NCI-H2227 (cell line): ENCODE data around the gene TSR1.
A peak's percentile ranks its signal among the peaks of the same experiment; 100 is the strongest.

Experiments used
- DNase-seq: peaks from one replicate; lab custom pipeline; 2025; ENCODE audit not compliant: unreplicated experiment; lab: John Stamatoyannopoulos, UW

The TSR1 gene

DNA sequence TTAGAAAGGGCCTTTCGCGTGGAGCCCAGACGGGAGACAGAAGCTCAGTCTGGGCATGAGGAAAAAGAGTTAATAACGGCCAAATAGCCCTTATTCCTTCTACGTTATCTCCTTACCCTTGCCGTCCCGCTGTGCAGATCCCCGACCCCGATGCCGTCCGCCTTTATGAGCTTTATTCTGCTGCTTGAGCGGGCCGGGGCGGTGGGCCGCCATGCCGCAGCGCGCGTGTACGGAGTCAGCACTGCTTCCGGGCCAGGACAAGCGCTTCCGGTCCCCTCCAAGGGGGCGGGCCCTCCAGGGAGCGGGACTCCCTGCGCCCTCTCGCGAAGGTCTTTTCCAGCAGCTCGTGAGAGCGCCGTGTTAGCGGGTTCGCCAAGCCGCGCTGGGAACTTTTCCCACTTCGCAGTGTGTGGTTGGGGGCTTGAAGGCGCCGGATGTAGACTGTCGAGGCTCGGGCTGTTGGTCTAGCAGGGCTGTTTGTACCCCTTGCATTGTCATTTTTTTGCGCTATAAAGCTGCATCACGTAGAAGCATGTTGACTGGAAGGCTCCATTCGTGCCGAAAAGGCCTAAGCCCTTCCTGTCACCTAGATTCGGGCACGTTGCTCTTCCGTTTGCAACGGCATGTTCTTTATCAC, at the start of gene TSR1:
TSR1 (minus strand) TSS at position 243 of the 637 bp plus-strand sequence; CDS start at position 213, 30 bp downstream.
- peak; percentile 90 for DNase-seq

DNA sequence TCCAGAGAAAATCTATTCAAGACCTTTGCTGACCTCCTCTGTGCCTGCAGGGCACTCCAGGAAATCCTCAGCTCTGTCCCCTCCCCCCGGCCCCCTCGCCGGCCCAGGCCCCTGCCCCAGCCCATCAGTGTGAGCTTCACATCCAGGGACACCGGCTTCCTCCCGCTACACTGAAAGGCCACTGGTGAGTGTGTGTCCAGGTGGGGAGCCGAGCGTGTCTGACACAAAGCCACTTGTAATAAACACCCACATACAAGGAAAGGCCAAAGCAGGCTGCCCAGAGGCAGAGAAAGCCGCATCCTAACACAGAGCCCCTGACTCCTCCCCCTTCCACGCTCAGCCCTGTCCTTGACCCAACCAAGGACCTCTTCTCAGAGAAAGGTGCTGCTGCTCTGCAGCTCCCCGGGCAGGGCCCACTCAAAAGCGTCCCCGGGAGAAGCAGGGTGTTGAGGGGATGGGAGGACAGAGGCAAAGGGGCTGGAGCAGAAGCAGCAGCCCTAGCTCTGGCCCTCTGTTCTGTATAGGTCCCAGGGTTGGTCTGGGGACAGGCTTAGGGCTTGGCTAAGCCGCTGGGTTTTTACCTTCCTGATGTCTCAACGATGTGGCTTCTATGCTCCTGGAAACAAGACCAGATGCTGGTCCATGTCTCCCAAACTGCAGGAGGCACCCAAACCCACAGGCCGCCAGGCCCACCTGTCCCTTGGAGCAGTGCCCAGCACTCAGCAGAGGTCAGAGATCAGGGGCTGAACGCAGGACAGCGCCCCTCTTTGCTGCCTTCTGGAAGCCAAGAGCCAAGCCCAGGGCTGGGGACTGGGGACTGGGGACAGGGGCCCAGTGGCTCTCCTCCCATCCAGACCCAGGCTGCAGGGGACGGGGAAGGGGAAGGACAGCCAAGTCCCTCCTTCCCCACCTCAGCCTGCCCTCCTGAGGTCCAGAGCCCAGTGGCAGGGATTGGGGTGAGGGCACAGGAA, 49.3 kb upstream of the TSR1 start:
- no peak for DNase-seq

DNA sequence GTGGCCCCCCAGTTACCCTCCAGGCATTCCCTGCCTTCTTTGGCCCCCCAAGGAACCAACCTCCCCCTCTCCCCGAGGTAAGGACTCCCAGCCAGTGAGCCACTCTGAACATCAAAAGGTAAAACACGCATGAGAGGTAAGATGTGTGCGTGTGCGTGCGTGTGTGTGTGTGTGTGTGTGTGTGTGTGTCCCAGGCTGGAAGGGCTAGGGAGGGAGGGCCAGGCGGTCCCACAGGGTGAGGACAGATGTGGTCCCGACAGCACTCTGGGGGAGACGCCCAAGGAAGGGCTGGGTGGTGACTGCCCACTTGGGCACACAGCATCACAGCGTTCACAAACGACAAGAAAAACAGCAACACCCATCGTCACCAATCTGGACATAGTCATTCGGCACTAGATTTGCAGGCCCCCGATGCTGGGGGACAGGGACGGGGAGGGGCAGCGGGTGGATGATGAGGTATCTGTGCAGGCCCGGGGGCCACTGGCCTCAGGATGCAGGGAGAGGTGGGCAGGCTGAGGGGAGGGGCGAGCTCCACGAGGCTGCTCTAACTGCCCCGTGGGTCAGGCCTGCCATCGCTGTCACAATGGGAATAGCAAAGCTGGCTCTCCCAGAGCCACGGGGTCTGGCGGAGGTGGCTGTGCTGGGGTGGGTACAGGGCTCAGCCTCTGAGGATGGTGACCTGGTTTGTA, 48.3 kb upstream of the TSR1 start:
- DNase-seq: no peak

DNA sequence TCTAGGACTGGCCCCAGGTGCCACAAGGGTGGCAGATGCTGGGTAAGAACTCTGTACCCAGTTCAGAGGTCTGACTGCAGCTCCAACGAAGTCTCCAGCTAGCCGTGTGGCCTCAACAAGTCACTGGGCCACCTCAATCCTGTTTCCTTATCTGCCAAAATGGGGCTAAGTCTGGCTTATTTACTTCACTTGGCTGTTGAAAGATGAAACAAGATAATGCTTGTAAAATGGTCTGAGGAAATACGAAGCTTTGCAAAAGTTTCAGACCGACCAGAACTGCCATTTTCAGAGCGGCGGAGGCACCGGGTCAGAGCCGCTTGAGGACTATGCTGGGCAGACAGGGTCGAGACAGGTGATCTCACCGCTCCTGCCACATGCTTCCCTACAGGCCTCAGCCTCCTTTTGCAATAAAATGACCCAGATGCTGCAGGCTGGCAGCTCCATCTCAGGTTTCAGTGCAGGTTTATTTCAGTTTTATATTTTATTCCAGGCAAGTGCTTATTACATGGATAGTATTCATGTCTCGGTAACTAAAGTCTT, 47.4 kb upstream of the TSR1 start:
- no peak for DNase-seq

DNA sequence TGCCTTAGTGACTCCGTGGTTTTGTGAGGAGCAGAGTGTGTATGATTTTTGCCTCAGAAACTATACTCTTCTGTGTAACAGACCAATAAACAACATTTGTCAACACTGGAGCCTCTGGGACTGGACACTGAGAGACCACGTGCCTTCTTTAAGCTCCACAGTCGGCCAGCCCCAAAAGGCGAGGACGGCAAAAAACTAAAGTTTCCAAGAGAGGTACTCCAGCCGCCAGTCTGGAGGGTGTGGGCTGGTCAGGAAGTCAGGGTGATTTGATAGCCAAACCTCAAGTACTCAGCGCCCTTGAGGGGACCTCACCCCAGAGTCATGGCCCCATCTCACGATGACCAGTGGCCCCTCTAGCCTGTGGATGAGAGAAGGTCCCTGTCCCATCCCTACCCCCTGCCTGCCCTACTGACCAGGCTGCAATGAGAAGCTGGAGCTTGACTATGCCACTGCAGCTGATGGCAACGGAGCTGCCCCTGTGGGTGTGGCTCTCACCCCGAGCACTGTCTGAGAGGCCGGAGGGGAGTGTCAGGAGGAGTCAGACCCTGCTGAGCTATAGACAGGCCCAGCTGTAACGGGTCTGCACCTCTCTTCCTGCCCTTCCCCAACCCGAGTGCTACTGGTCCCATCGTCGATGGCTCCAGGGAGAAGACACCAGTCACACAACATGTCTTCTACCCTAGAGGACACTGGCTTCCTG, 44.8 kb upstream of the TSR1 start:
- no peak for DNase-seq

DNA sequence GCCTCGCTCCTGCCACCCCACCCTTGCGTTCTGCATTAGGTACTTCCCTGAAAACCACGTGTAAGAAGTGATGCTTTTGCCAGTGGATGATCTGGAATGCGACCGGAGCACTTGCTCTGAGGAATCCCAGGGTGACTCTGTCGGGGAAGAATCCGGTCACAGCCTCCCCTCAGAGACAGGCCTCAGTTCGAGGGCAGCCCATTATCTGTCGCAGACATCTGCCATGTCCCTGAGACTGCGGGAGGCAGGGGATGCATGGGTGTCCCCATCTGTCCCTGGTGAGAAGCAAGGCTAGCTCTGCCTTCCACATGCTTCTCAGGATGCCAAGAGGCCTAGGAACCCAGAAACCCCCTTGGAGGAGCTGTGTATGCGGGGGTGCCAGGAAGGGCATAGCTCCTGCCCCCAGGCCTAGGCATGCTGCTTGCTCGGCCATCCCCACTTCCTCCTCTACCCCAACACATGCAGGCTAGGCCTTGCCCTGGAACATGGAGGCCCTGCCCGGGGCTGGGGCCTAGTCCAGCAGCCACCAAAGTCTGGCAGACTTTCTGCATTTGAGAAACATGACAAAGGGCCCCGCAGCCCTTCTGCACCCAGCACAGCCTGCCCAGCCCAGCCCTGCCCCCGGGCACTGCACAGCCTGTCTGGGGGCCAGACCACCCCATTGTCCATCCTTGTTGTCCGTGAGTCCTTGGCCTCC, 44.1 kb upstream of the TSR1 start:
- DNase-seq: no peak

DNA sequence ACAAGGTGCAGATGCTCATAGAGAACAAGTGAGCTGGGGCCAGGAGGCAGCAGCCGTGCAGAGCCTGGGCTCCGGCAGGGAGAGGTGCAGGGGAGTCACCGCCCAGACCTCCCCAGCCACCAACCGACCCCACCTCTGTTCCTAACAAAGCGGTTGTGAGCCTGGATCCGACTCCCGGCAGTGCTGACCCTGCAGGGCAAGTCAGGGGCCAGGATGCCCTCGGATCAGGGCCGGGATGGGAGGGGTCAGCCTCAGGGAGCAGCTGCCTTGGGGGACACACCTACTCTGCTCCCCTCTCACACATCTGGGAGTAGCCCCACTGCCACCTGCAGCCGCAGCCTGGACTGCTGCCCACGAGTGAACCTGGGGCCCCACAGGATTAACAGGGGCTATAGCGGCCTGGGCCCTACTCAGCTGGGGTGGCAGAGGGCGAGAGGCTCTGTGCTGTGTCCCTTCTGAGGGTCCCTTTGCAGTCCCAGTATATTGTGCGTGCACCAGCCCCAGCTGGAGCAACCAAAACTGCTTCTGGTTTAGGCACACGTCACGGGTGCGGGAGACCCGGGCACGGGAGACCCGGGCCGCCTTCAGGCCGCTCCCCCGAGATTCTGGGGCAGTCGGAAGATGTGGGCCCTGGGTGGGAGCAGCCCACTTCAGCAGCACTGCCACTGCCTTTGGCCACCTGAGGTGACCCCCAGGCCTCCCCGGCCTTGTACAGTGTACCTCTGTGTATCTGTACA, 43.4 kb upstream of the TSR1 start:
- DNase-seq: no peak

DNA sequence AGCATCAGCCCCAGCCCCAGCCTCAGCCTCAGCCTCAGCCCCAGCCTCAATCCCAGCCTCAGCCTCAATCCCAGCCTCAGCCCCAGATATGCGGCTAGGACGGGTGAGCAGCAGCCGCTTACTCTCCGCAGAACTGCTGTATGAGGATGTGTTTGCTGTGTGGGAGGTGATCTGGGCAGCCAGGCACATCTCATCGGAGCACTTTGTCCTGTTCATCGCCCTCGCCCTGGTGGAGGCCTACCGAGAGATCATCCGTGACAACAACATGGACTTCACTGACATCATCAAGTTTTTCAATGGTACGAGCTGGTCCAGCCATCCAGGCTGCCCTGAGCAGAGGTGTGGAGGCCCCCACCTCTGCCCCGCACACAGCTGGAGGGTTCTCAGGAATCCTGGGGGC, 42.6 kb upstream of the TSR1 start:
- DNase-seq: no peak

DNA sequence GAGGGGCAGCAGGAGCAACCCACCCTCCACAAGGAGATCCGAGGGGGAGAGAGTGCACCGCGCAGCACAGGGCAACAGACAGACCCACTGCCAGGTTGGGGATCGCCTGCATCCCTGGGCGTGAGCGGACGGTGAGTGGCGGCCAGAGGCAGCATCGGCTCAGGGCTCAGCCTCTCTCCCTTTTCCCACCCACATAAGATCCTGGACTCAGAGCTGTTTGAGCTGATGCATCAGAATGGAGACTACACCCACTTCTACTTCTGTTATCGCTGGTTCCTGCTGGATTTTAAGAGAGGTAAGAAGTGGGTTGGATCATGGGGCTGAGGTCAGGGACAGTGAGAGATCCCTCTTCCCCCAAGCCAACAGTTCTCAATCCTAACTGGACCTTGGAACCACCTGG, 41.4 kb upstream of the TSR1 start:
- no peak for DNase-seq

DNA sequence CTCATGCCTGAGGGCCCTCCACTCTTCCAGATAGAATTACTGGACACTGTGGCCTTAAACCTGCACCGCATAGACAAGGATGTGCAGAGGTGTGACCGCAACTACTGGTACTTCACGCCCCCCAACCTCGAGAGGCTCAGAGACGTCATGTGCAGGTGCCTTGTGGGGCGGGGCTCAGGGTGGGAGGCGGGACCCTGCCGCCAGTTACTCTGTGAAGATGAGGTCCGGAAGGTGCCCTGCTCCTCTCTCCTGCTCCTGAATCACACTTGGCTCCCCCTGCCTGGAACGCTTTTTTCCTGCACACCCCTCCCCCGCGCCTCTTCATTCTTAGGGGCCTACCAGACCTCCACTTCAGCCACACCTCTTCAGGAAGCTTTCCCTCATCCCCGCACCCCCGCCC, 39.9 kb upstream of the TSR1 start:
- no peak for DNase-seq

DNA sequence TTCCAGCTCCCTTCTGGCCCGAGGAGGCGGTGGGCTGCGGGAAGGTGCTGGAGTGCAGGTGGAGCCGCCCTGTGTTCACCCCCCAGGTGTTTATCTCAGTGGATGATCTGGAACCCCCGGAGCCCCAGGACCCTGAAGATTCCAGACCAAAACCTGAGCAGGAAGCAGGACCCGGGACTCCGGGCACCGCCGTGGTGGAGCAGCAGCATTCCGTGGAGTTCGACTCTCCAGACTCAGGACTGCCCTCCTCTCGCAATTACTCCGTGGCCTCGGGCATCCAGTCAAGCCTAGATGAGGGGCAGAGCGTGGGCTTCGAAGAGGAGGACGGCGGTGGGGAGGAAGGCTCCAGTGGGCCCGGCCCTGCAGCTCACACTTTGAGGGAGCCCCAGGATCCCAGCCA, 39.1 kb upstream of the TSR1 start:
- no peak for DNase-seq

DNA sequence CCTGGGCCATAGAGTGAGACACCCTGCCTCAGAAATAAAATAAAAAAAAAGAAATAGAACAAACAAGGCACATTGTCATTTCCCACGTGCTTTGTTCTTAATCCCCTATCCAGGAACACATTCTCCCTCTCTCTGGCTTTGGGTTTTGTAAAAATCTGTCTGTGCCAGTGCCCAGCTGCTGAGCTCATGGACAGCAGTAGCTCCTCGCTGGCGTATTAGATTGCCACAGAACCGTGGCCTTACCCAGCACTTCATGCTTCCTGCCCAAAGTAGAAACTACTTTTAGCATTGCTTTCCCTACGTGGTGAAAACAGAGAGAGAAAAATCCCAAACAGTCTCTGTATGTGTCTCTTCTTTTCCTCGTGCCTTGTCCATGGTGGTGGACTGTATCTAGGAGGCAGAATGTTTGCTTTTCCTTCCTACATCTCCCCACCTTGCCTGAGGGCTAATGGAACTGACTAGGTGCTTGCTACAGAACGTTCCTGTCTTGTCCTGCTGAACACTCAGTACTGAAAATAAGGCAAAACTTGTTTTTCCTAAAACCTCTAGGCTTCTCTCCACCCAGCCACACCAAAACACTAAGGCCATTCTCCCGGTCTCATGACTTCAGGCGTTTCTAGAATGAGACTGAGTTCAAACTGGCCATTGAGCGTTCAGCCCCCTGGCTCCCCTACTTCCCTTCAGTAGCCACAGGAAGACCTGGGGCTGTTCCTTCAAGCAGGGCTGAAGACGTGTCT, 38.5 kb upstream of the TSR1 start:
- DNase-seq: no peak

DNA sequence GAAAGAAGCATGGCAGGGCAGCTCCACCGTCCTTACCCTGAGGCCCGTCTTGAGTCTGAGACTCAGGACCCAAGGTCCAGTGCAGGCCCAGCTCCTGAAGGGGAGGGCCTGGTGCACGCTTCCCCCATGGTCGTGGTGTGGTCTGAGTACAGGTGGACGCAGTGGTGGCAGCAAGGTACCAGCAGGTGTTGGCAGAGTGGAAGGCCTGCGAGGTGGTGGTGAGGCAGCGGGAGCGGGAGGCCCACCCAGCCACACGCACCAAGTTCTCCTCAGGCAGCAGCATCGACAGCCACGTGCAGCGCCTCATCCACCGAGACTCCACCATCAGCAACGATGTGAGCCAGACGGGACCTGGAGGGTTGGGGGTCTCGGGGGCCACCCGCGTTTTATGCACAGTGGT, 36.9 kb upstream of the TSR1 start:
- no peak for DNase-seq

DNA sequence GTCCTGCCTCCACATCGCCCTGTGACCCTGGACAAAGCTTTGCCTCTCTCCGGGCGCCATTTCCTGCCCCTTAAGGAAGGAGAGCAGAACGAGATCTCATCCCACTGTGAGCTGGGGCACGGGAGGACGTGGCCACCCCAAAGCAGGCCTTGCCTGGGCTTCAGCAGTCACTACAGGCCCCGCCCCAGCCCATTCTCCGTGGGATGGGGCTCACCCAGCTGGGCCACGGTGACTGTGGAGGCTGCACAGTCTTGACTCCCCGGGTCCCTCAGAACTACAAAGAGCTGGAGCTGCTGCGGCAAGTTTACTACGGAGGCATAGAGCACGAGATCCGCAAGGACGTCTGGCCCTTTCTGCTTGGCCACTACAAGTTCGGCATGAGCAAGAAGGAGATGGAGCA, 36.4 kb upstream of the TSR1 start:
- DNase-seq: no peak

DNA sequence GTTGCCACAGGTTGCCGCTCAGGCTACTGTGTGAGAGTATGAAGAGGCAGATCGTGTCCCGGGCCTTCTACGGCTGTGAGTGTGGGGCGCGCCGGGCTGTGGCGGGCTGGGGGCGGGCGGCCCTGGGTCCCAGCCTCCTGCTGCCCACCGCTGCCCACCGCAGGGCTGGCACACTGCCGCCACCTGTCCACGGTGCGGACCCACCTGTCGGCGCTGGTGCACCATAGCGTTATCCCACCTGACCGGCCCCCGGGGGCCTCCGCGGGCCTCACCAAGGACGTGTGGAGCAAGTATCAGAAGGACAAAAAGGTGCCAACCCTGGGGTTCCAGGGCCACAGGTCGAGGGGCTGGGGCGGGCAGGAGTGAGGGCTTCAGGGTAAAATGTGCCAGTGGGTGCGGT, 35.9 kb upstream of the TSR1 start:
- no peak for DNase-seq

DNA sequence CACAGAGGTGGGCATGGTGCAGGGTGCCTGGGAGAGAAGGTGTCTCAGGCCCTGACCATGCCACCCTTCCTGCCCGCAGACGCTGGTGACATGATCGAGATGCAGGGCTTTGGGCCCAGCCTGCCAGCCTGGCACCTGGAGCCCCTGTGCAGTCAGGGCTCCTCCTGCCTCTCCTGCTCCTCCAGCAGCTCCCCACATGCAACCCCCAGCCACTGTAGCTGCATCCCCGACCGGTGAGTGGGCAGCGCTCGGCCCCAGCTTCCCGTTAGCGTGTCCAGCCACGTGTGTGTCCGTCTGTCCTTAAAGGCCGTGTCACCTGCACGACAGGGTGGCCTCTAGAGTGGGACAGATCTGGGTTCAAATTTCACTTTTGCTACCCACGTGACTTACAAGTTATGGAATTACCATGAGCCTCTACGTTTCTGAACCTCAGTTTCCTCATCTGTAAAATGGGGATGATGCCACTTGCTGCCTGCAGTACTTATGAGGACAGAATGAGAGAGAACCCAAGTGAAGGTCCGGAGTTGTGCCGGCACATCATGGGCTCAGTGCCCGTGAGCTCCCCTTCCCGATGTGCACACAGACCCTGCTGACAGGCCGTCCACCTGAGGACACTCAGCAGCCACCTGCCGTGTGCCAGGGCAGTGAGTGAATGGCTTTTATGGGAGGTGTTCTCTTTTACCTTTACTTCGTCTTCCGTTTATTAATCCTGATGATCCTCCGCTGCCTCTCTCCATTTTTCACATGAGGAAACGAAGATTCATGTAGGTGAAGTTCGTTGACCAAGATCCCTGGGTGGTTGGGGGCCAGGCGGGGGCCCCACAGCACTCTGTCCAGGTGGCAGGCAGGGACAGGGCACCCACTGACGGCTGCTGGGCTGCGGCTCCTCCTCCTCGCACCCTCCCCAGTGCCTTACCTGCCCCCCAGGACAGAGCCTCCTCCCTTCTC, 35.2 kb upstream of the TSR1 start:
- DNase-seq: no peak

DNA sequence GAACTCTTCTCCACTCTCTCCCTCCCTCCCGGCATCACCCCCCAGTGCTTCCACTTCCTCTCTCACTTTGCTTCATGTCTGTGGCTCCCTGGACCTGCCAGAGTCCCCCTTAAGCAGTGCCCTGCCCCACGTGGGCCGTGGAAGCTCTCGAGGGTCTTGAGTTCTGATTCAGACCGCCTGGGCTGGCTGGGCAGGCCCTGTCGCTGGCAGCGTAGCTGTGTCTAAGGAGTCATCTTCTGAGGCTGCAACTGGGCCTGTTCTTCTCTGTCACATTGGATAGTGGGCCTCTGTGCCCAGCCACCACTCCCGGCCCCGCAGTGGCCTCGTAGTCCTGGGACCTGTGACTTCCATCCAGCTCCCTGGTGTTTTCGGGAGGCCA, 33.9 kb upstream of the TSR1 start:
- no peak for DNase-seq
